GM19397 (cell line): ENCODE data around the gene AFAP1.

Experiments
- ATAC-seq: cut with Tn5 transposase; IDR thresholded peaks from one replicate; pipeline ENCODE4 v1.9.1; 2021; ENCODE audit warnings: mild to moderate bottlenecking, moderate library complexity; ENCODE audit not compliant: unreplicated experiment

AFAP1 gene

GRCh38 chr4:7741946-7742806 lies 197.5 kb downstream of the AFAP1 start:
- ATAC-seq: no peak

GRCh38 chr4:7740866-7741525 lies 198.7 kb downstream of the AFAP1 start:
- no peak for ATAC-seq

GRCh38 chr4:7739918-7740865 lies 199.5 kb downstream of the AFAP1 start:
- ATAC-seq: no peak

- no peak for ATAC-seq
Measured at GRCh38 chr4:7739077-7739917, 200.4 kb downstream of the AFAP1 start.

GRCh38 chr4:7738458-7739076 lies 201.1 kb downstream of the AFAP1 start:
- no peak for ATAC-seq

GRCh38 chr4:7737752-7738457 lies 201.8 kb downstream of the AFAP1 start:
- ATAC-seq: no peak

GRCh38 chr4:7737268-7737645 lies 202.4 kb downstream of the AFAP1 start:
- ATAC-seq: no peak

GRCh38 chr4:7736436-7737267 lies 203.0 kb downstream of the AFAP1 start:
- no peak for ATAC-seq

GRCh38 chr4:7735961-7736360 lies 203.7 kb downstream of the AFAP1 start:
- ATAC-seq: no peak

GRCh38 chr4:7735395-7735794 lies 204.3 kb downstream of the AFAP1 start:
- no peak for ATAC-seq

GRCh38 chr4:7734651-7735260 lies 204.9 kb downstream of the AFAP1 start:
- no peak for ATAC-seq

GRCh38 chr4:7733801-7734650 lies 205.6 kb downstream of the AFAP1 start:
- no peak for ATAC-seq

GRCh38 chr4:7733201-7733600 lies 206.5 kb downstream of the AFAP1 start:
- no peak for ATAC-seq

- no peak for ATAC-seq
Measured at GRCh38 chr4:7732263-7732662, 207.4 kb downstream of the AFAP1 start.

GRCh38 chr4:7731437-7731836 lies 208.2 kb downstream of the AFAP1 start:
- no peak for ATAC-seq

- ATAC-seq: no peak
Measured at GRCh38 chr4:7727749-7728148, 211.9 kb downstream of the AFAP1 start.
